Natural killer cell (primary cell): ENCODE results near the gene PSORS1C1. TPM values are rescaled to one million over a fixed set of nuclear protein-coding genes. Genes with fewer than 3 reads are reported as not detected.
"Not testable (repeated sequence)": the region's sequence is repeated elsewhere in the genome, so short reads cannot be mapped to it uniquely, and the experiment has no call there.

Experiments used
- ATAC-seq, 3 donors: fragments of 150-1000 bp in 2 of 3; fragments of 200-7000 bp in 1 of 3; cut with Tn5 transposase; 1 replicate in 1 of 3; 2 replicates in 2 of 3; pipeline ENCODE4 v1.10.0; 2021; ENCODE audit warnings: mild to moderate bottlenecking in 2 of 3, moderate library complexity in 2 of 3
- DNase-seq, 2 donors: peaks; one replicate each; pipeline versions ENCODE4 v3.0.0 to v3.0.0-alpha.2; 2013 to 2021; ENCODE audit warnings: mixed read lengths in 1 of 2
- H3K27ac ChIP-seq: one replicate; pipeline ENCODE4 v1.5.1; 2013; ENCODE audit warnings: mild to moderate bottlenecking, low read length
- H3K27me3 ChIP-seq: one replicate; pipeline ENCODE4 v1.6.1; 2013; ENCODE audit warnings: low read length; ENCODE audit not compliant: control insufficient read depth, insufficient read depth
- H3K36me3 ChIP-seq: one replicate; pipeline ENCODE4 v1.6.1; 2013; ENCODE audit warnings: low read length; ENCODE audit not compliant: control insufficient read depth, insufficient read depth
- H3K4me1 ChIP-seq: one replicate; pipeline ENCODE4 v1.6.1; 2013; ENCODE audit warnings: low read length; ENCODE audit not compliant: control insufficient read depth, insufficient read depth
- H3K4me3 ChIP-seq: one replicate; pipeline ENCODE4 v1.5.1; 2013; ENCODE audit warnings: low read length
- H3K9me3 ChIP-seq: one replicate; pipeline ENCODE4 v1.6.1; 2013; ENCODE audit warnings: low read length; ENCODE audit not compliant: control insufficient read depth, insufficient read depth
- H3K27ac Mint-ChIP-seq, 2 donors: one replicate each; pipeline ENCODE4 v1.8.0; 2022; ENCODE audit warnings: mild to moderate bottlenecking in 2 of 2, mixed read lengths in 2 of 2, moderate library complexity in 1 of 2
- H3K27me3 Mint-ChIP-seq, 2 donors: one replicate each; pipeline ENCODE4 v1.8.0; 2022; ENCODE audit warnings: low read depth in 2 of 2, mixed read lengths in 2 of 2
- H3K36me3 Mint-ChIP-seq: one replicate; pipeline ENCODE4 v1.8.0; 2022; ENCODE audit warnings: mixed read lengths
- H3K4me1 Mint-ChIP-seq, 2 donors: one replicate each; pipeline ENCODE4 v1.8.0; 2022; ENCODE audit warnings: mixed read lengths in 2 of 2
- H3K4me3 Mint-ChIP-seq: one replicate; pipeline ENCODE4 v1.8.0; 2022; ENCODE audit warnings: mild to moderate bottlenecking, moderate library complexity, mixed read lengths
- H3K9me3 Mint-ChIP-seq, 2 donors: one replicate each; pipeline ENCODE4 v1.8.0; 2022; ENCODE audit warnings: mixed read lengths in 2 of 2
- CTCF ChIP-seq: fragments of 200-600 bp; IDR thresholded peaks from one replicate; pipeline ENCODE4 v1.8.0; 2022; ENCODE audit warnings: antibody characterized with exemption
- WGBS: methylation state at CpG from one replicate; pipeline ENCODE4 v1.1.7; 2013; ENCODE audit warnings: missing lambda C conversion rate; ENCODE audit not compliant: insufficient coverage; 5-methylcytosine and 5-hydroxymethylcytosine counted together
- intact Hi-C: fragments of 100-400 bp; cut with micrococcal nuclease; formaldehyde crosslinking; loops from one replicate; pipeline ENCODE4 v1.14.2; 2022
- total RNA-seq, 4 donors: library from RNA; stranded (reverse); fragments of 120-200 nt in 1 of 4; gene quantifications; one replicate each; pipeline versions ENCODE4 v1.2.3 to v1.2.4, GENCODE V29; 2013 to 2022

Gene PSORS1C1
- total RNA-seq, 3 donors from 2014 or later (not counting 1 experiment from before 2014, with no cell fraction given), result not detected

GRCh38 chr6:31187780-31188194 lies 73.2 kb downstream of the PSORS1C1 start:
- H3K9me3 Mint-ChIP-seq, result no peaks in the 10 kb centered on the region
- peaks cover 0 to 6% of the 10 kb centered on the region in 2 donors for H3K4me1 Mint-ChIP-seq
- Histone ChIP-seq H3K27me3 (no peaks in the 10 kb centered on the region), H3K9me3 (no peaks in the 10 kb centered on the region), H3K4me3 (no peak overlapping the region), H3K27ac (no peak overlapping the region), H3K36me3 (no peaks in the 10 kb centered on the region), H3K4me1 (no peaks in the 10 kb centered on the region)
- H3K27me3 Mint-ChIP-seq, result no peaks in the 10 kb centered on the region
- intact Hi-C loops, result no loop called here
- WGBS, result 95% methylated on average over 2 of the region's 5 CpGs
- H3K4me3 Mint-ChIP-seq, result no peak overlapping the region
- TF ChIP-seq CTCF, result no peak
- no peak for ATAC-seq
- H3K27ac Mint-ChIP-seq, result no peak overlapping the region
- H3K36me3 Mint-ChIP-seq, result no peaks in the 10 kb centered on the region
- DNase-seq, result no peak

- H3K9me3 Mint-ChIP-seq, H3K27me3 ChIP-seq, H3K27ac ChIP-seq, H3K4me3 ChIP-seq, H3K36me3 ChIP-seq, DNase-seq, intact Hi-C loops, H3K4me1 Mint-ChIP-seq, H3K27ac Mint-ChIP-seq, H3K9me3 ChIP-seq, H3K4me1 ChIP-seq, ATAC-seq, H3K36me3 Mint-ChIP-seq, H3K4me3 Mint-ChIP-seq, H3K27me3 Mint-ChIP-seq: not testable (repeated sequence)
- 98% methylated on average over 3 of the region's 3 CpGs for WGBS
Measured at GRCh38 chr6:31189223-31189622, 74.6 kb downstream of the PSORS1C1 start.

Other genes starting within 250 kb of the PSORS1C1 start
- 1 to 10 TPM; 2.6 to 7.4 (median 5.2) TPM for gene DDR1, start 230.3 kb upstream of the PSORS1C1 start, total RNA-seq
- gene GTF2H4, start 206.6 kb upstream of the PSORS1C1 start, total RNA-seq, result 10 to 100 TPM; 13.5 to 17.9 (median 15.7) TPM
- gene VARS2, start 200.6 kb upstream of the PSORS1C1 start, total RNA-seq, result 10 to 100 TPM; 16.9 to 36.7 (median 24.5) TPM
- gene SFTA2, start 182.6 kb upstream of the PSORS1C1 start, total RNA-seq, result not detected
- gene MUCL3, start 173.8 kb upstream of the PSORS1C1 start, total RNA-seq, result not detected
- not detected for gene MUC21, start 131.1 kb upstream of the PSORS1C1 start, total RNA-seq
- gene MUC22, start 104.3 kb upstream of the PSORS1C1 start, total RNA-seq, result not detected
- gene C6orf15, start 2.2 kb upstream of the PSORS1C1 start, total RNA-seq, result not detected
- not detected for gene CDSN, start 5.6 kb downstream of the PSORS1C1 start, total RNA-seq
- gene PSORS1C2, start 24.3 kb downstream of the PSORS1C1 start, total RNA-seq, result not detected
- 10 to 100 TPM; 13.0 to 20.7 (median 16.9) TPM for gene CCHCR1, start 43.0 kb downstream of the PSORS1C1 start, total RNA-seq
- gene TCF19, start 43.8 kb downstream of the PSORS1C1 start, total RNA-seq, result 10 to 100 TPM in 1 of 3 donors, 1 to 10 TPM in 2; 7.2 to 12.0 (median 9.2) TPM
- gene POU5F1, start 55.9 kb downstream of the PSORS1C1 start, total RNA-seq, result not detected
- 1,000 to 10,000 TPM; 2,828 to 3,894 (median 3,245) TPM for gene HLA-C, start 157.3 kb downstream of the PSORS1C1 start, total RNA-seq
- gene HLA-B, start 242.4 kb downstream of the PSORS1C1 start, total RNA-seq, result over 10,000 TPM in 2 of 3 donors, 1,000 to 10,000 TPM in 1; 9,586 to 11,061 (median 11,048) TPM